Frontal cortex (tissue), 4 donors: ENCODE measurements around the gene NPPA. TPM values are rescaled to one million over a fixed set of nuclear protein-coding genes. Genes with fewer than 3 reads are reported as not detected.
A peak's percentile ranks its signal among the peaks of the same experiment; 100 is the strongest.

Experiments used
- DNase-seq, 2 donors: peaks; one replicate each; pipeline ENCODE4 v3.0.0; 2012; ENCODE audit warnings: low spot score in 2 of 2
- FAIRE-seq: peaks from 2 replicates; lab custom pipeline; 2012; peaks lifted over from hg19 to GRCh38; lab: Jason Lieb, UNC
- total RNA-seq: library from RNA; depleted of rRNA; stranded (reverse); fragments of >200 nt; gene quantifications from one replicate; pipeline ENCODE4 v1.2.3, GENCODE V29; 2014
- donor health status: control.
- donor health status: control.
- donor health status: control.

The NPPA gene
- total RNA-seq, 1 donor from 2014 or later = 3.3 TPM

- no peak for FAIRE-seq
- DNase-seq = no peak
These were observed 754 bp upstream of the NPPA start for GRCh38 chr1:11848373-11848700.

GRCh38 chr1:11845641-11846335 is 1.8 kb downstream of the NPPA start:
- FAIRE-seq = no peak

GRCh38 chr1:11842154-11843041 is 5.2 kb downstream of the NPPA start:
- FAIRE-seq = no peak
- no peak for DNase-seq

More at GRCh38 chr1:11845641-11846335, 1.8 kb downstream of the NPPA start:
- no peak for DNase-seq

GRCh38 chr1:11841245-11842153 is 6.1 kb downstream of the NPPA start:
- DNase-seq = peak in 1 of 2 donors; percentile 46
- no peak for FAIRE-seq

- DNase-seq (no peak), FAIRE-seq (no peak)
These were observed 7.6 kb downstream of the NPPA start for GRCh38 chr1:11839727-11840705.

- peak; percentile 76 to 92 for DNase-seq
- FAIRE-seq = no peak
These were observed 9.0 kb downstream of the NPPA start for GRCh38 chr1:11838349-11839272.

GRCh38 chr1:11837767-11838348 is 9.7 kb downstream of the NPPA start:
- DNase-seq = no peak
- FAIRE-seq = no peak

GRCh38 chr1:11836955-11837766 is 10.4 kb downstream of the NPPA start:
- DNase-seq (no peak), FAIRE-seq (no peak)

- FAIRE-seq (no peak), DNase-seq (no peak)
These were observed 11.9 kb downstream of the NPPA start for GRCh38 chr1:11835441-11836225.

- no peak for DNase-seq
- no peak for FAIRE-seq
These were observed 13.7 kb downstream of the NPPA start for GRCh38 chr1:11833900-11834299.

- DNase-seq = no peak
- FAIRE-seq = no peak
These were observed 14.1 kb downstream of the NPPA start for GRCh38 chr1:11833497-11833896.

- DNase-seq = no peak
- FAIRE-seq = no peak
These were observed 15.4 kb downstream of the NPPA start for GRCh38 chr1:11831945-11832725.

GRCh38 chr1:11828511-11828910 is 19.1 kb downstream of the NPPA start:
- no peak for FAIRE-seq
- no peak for DNase-seq

GRCh38 chr1:11826946-11827345 is 20.6 kb downstream of the NPPA start:
- no peak for FAIRE-seq
- DNase-seq = no peak

- FAIRE-seq = no peak
- no peak for DNase-seq
These were observed 22.5 kb downstream of the NPPA start for GRCh38 chr1:11825131-11825530.
